PFSK-1 (cell line): ENCODE measurements around the gene EMILIN2.

Experiments used
- FOXP2 ChIP-seq: optimal IDR thresholded peaks from 2 replicates; pipeline ENCODE3; 2011; ENCODE audit warnings: borderline replicate concordance, control low read depth, inconsistent platforms; ENCODE audit not compliant: insufficient read depth; ENCODE audit errors: extremely low read length, extremely low read depth
- POLR2AphosphoS5 ChIP-seq: IDR thresholded peaks from 2 replicates; pipeline ENCODE4 v1.6.1; 2012; ENCODE audit warnings: low read depth, mild to moderate bottlenecking, control low read depth, low read length, moderate library complexity
- SIN3A ChIP-seq: IDR thresholded peaks from 2 replicates; pipeline ENCODE4 v1.6.1; 2012; ENCODE audit warnings: mild to moderate bottlenecking, low read length, moderate library complexity, borderline replicate concordance; ENCODE audit not compliant: insufficient read depth
- TAF1 ChIP-seq: IDR thresholded peaks from 2 replicates; pipeline ENCODE4 v1.6.1; 2012; ENCODE audit warnings: low read length, control low read depth, borderline replicate concordance; ENCODE audit not compliant: insufficient read depth
- TF ChIP-seq, protein P1 (sequence below), 2 experiments: IDR thresholded peaks; 2 replicates each; pipeline versions ENCODE4 v1.6.1 to v1.8.0; 2011 to 2012; ENCODE audit warnings: low read depth in 2 of 2, low read length in 2 of 2, control low read depth in 1 of 2, inconsistent platforms in 1 of 2, mild to moderate bottlenecking in 1 of 2, moderate library complexity in 1 of 2; ENCODE audit not compliant: insufficient read depth in 1 of 2

The EMILIN2 gene

DNA sequence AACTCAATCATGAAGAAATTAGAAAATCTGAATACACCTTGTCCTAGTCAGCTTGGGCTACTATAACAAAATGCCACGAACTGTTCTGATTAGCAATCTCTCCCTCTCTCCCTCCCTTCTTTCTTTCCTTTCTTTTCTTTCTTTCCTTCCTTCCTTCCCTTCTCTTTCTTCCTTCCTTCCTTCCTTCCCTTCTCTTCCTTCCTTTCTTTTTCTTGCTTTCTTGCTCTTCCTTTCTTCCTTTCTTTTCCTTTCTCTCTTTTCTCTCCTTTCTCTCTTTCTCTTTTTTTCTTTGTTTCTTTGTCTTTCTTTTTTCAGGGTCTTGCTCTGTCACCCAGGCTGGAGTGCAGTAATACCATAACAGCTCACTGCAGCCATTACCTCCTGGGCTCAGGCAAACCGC lies 23.6 kb upstream of the EMILIN2 start:
- TF ChIP-seq SIN3A = no peak
- no peak for TF ChIP-seq TAF1
- TF ChIP-seq, protein P1, sequence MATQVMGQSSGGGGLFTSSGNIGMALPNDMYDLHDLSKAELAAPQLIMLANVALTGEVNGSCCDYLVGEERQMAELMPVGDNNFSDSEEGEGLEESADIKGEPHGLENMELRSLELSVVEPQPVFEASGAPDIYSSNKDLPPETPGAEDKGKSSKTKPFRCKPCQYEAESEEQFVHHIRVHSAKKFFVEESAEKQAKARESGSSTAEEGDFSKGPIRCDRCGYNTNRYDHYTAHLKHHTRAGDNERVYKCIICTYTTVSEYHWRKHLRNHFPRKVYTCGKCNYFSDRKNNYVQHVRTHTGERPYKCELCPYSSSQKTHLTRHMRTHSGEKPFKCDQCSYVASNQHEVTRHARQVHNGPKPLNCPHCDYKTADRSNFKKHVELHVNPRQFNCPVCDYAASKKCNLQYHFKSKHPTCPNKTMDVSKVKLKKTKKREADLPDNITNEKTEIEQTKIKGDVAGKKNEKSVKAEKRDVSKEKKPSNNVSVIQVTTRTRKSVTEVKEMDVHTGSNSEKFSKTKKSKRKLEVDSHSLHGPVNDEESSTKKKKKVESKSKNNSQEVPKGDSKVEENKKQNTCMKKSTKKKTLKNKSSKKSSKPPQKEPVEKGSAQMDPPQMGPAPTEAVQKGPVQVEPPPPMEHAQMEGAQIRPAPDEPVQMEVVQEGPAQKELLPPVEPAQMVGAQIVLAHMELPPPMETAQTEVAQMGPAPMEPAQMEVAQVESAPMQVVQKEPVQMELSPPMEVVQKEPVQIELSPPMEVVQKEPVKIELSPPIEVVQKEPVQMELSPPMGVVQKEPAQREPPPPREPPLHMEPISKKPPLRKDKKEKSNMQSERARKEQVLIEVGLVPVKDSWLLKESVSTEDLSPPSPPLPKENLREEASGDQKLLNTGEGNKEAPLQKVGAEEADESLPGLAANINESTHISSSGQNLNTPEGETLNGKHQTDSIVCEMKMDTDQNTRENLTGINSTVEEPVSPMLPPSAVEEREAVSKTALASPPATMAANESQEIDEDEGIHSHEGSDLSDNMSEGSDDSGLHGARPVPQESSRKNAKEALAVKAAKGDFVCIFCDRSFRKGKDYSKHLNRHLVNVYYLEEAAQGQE (IDR thresholded peaks at IDR 0.05; ENCODE audit: insufficient read depth in 1 of 2, low read depth in 2 of 2, low read length in 2 of 2) = no peak
- no peak for TF ChIP-seq FOXP2
- TF ChIP-seq POLR2AphosphoS5 = no peak

DNA sequence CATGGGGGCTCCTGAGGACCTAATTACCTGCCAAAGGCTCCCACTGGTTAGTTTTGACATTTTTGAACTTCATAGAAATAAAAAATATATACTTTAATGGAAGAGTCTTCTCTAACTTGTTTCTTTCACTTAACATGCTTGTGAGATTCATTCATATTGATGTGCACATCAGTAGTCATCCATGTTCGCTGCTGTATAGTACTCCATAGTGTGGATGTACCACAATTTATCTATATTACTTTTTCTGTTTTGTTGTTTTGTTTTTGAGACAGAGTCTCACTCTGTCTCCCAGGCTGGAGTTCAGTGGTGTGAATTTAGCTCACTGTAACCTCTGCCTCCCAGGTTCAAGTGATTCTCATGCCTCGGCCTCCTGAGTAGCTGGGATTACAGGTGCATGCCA lies 22.8 kb upstream of the EMILIN2 start:
- TF ChIP-seq POLR2AphosphoS5 (no peak), SIN3A (no peak), FOXP2 (no peak), TAF1 (no peak)
- TF ChIP-seq, protein P1 (IDR thresholded peaks at IDR 0.05; ENCODE audit: insufficient read depth in 1 of 2, low read depth in 2 of 2, low read length in 2 of 2) = no peak

DNA sequence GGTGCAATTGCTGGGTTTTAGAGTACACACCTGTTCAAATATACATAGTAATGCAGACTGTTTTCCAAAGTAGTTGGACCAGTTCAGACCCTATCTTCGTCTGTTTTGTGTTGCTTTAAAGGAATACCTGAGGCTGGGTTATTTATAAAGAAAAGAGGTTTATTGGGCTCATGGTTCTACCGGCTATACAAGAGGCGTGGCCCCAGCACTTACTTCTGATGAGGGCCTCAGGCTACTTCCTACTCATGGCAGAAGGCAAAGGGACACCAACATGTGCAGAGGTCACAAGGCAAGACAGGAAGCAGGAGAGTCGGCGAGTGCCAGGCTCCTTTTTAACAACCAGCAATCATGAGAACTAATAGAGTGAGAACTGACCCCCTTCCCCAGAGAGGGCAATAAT lies 21.9 kb upstream of the EMILIN2 start:
- TF ChIP-seq POLR2AphosphoS5 (no peak), FOXP2 (no peak), SIN3A (no peak), TAF1 (no peak)
- TF ChIP-seq, protein P1 (IDR thresholded peaks at IDR 0.05; ENCODE audit: insufficient read depth in 1 of 2, low read depth in 2 of 2, low read length in 2 of 2) = no peak

DNA sequence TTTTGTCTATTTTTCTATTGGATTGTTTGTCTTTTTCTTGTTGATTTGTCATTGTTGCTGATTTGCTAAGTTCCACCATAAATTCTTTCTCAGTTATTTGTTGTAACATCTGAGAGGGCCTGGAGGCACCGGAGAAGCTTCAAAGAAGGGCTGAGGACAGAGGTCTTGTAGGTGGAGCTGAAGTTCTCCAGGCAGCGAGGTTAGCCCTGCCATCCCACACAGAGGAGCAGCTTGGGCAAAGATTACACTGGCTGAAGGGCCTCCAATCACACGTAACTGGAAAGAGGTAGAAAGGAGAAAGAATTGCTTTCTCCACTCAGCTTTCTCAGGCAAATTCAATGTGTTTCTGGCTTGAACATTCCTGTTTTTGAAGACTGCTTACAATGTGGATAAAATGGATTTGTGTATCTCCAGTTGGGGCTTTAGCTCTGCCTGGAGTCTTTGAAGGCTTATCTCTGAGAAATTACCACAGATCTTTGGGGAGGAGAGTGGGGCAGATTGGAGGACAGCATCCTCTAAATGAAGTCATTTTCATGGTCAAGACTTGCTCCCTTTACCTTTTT lies 21.1 kb upstream of the EMILIN2 start:
- no peak for TF ChIP-seq SIN3A
- no peak for TF ChIP-seq FOXP2
- no peak for TF ChIP-seq TAF1
- TF ChIP-seq POLR2AphosphoS5 = no peak
- TF ChIP-seq, protein P1 (IDR thresholded peaks at IDR 0.05; ENCODE audit: insufficient read depth in 1 of 2, low read depth in 2 of 2, low read length in 2 of 2) = no peak

DNA sequence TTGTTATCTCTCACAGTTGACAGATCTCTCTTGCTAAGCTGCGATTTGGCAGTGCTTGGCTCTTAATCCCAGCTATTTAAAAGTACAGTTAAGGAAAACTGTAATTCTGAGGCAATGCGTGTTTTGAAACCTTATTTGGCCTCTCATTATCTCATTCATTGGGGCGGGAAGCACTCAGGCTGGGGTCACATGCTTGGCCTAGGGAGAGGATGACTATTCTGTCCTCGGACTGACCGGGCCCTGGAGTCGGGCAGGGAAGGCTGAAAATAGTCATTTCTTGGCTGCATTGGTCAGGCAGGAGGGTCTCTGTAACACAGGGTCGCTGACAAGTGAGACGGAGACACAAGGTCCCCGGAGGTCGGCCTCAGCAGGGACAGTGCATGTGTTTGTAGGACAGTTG lies 20.2 kb upstream of the EMILIN2 start:
- TF ChIP-seq, protein P1 (IDR thresholded peaks at IDR 0.05; ENCODE audit: insufficient read depth in 1 of 2, low read depth in 2 of 2, low read length in 2 of 2) = no peak
- no peak for TF ChIP-seq SIN3A
- TF ChIP-seq POLR2AphosphoS5 = no peak
- TF ChIP-seq TAF1 = no peak
- TF ChIP-seq FOXP2 = no peak
